NCI-H2107 treated with DMSO at 0.1 percent for 48 hours (cell line): ENCODE results near the gene SULT1C3.
"Not testable (repeated sequence)": the region's sequence is repeated elsewhere in the genome, so short reads cannot be mapped to it uniquely, and the experiment has no call there.

Experiments
- DNase-seq: peaks from one replicate; lab custom pipeline; 2025; ENCODE audit not compliant: unreplicated experiment; lab: John Stamatoyannopoulos, UW

The SULT1C3 gene

GRCh38 chr2:108244667-108245414 is 5.1 kb downstream of the SULT1C3 start:
- no peak for DNase-seq

- no peak for DNase-seq
These were observed 13.3 kb downstream of the SULT1C3 start for GRCh38 chr2:108253106-108253505.

- DNase-seq, result no peak
These were observed 18.1 kb downstream of the SULT1C3 start for GRCh38 chr2:108257757-108258331.

DNA sequence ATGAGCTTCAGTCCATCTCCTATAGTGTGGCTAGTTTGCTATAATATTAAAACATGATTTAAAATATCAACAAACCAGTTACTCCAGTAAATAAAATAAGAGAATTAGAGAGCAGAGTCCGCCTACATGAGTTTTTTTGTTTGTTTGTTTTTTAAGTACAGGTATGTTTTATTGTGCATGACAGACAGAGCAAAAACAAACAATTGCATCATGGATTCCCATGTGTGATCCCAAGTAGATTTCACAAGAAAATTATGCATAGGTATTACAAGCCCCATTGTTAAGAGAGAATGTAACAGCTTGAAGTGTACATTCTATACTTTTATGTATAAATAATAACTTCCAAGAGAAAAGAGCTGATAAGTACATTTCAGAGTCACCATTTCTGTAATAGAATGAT is 21.0 kb downstream of the SULT1C3 start:
- DNase-seq, result no peak

- DNase-seq, result no peak
These were observed 22.3 kb downstream of the SULT1C3 start for GRCh38 chr2:108262036-108262435.

GRCh38 chr2:108263401-108263800 is 23.6 kb downstream of the SULT1C3 start:
- DNase-seq, result no peak

GRCh38 chr2:108266218-108266617 is 26.4 kb downstream of the SULT1C3 start:
- DNase-seq, result no peak

DNA sequence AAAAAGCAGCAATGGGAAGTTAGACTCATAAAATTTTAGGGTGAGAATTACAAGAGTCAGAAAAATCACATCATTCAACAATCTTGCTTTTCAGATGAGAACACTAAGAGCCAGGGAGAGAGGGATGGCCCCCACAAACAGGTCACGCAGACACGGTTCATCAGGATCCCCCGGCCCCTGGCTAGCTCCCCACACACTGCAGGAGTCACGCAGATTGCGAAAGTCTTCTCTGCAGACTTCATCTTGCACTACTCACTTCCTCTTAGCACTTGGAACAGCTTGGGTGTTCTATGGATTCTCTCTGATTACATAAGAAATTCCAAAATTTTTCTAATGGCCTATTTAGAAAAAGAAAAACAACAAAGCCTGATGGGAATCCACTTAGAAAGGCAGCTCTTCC is 27.3 kb downstream of the SULT1C3 start:
- DNase-seq, result no peak

DNA sequence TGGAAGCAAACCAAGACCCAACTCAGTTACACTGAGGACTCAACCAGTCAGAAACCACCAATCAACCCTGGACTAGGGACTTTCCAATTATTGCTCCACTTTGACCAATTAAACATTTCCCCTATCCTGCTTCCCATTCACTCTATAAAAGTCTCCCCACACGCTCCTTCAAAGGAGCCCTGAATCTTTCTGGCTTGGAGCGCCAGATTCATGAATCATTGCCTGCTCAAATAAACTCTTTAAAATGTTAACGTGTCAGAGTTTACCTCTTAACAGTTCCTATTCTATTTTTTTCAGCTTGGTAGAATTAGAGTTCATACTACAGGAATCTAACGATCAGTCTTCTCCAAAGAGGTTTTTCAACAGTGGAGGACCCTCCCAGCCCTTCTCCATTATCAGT is 28.2 kb downstream of the SULT1C3 start:
- no peak for DNase-seq

DNA sequence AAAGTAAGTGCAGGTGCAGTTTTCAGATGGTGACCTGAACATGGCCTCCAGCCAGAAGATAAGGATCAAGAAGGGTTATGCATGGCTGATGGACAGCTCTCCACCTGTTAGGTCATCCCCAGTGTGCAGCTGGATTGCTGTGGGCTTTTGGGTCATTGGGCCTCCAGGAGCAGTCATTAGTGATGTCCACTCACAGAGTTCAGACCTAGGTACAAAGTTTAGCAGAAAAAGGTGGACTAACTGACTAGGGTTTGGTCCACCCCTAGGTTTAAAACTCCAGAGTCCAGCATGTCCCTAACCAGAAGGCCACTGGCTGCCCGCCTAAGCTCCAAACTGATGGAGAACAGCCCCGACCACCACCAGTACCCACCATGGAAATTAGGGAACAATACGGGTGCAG is 30.6 kb downstream of the SULT1C3 start:
- DNase-seq, result no peak

- no peak for DNase-seq
These were observed 31.2 kb downstream of the SULT1C3 start for GRCh38 chr2:108270768-108271506.

DNA sequence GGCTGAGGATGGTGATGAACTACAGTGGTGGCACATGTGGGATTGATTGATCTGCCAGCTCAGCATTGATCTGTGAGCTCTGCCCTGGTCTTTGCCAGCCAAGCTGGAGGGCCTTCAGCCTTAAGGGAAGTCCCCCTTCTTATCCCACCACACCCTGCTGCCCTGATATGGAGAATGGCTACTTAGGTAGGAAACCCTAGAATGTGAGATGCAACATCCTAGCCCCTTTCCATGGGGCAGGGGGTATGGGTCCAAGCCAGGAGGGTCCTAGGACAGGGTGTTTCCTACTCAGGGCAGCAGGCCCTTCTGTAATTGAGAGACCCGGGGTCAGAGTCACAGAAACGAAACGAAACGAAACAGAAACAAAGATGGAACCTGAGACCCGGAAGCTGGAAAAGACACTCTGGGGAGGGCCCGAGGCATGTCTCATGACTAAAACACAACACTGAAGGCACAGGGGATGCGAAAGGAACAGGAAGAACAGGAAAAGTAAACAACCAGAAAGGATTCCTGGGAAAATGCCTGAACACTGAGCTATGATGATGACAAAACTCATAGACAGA is 32.0 kb downstream of the SULT1C3 start:
- DNase-seq, result no peak

DNA sequence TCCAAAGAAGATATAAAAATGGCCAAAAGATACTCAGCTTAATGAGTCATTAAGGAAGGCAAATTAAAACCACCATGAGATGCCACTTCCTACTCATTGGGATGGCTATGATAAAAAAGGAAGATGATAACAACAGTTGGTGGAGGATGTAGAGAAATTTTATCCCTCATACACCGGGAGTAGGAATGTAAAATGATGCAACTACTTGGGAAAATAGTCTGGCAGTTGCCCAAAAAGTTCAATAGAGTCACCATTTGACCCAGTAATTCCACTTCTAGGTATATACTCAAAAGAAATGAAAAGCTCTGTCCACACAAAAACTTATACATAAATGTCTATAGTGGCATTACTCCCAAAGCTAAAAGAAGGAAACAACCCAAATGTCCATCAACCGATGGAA is 38.9 kb downstream of the SULT1C3 start:
- DNase-seq, result no peak

- no peak for DNase-seq
These were observed 39.7 kb downstream of the SULT1C3 start for GRCh38 chr2:108279468-108279867.

DNA sequence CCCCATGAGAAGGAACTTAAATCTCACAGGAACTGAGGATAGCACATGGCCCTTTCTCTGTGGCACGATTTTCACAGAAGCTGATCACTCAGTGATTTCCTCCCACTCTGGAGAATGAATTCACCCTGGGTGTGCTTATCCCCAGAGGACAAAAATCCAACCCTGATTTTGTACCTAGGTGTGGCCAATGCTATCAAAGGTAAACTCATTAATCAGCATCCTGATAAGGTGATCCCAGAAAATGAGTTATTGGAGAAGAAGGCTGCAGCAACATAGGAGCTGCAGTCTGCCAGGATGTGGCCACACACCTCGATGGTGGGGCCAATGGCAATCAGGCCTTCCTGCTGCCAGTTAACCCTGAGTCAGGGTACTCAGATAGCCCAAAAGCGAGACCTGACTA is 40.7 kb downstream of the SULT1C3 start:
- no peak for DNase-seq

DNA sequence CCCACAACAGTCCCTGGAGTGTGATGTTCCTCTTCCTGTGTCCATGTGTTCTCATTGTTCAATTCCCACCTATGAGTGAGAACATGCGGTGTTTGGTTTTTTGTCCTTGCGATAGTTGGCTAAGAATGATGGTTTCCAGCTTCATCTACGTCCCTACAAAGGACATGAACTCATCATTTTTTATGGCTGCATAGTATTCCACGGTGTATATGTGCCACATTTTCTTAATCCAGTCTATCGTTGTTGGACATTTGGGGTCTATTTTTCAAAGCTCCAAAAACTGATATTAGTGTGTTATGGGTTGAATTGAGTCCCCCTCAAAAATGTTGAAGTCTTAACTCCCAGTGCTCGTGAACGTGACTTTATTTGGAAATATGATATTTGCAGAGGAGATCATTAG is 44.8 kb downstream of the SULT1C3 start:
- DNase-seq, result not testable (repeated sequence)

- no peak for DNase-seq
These were observed 45.8 kb downstream of the SULT1C3 start for GRCh38 chr2:108285616-108286015.

- DNase-seq, result no peak
These were observed 47.4 kb downstream of the SULT1C3 start for GRCh38 chr2:108287169-108287568.

DNA sequence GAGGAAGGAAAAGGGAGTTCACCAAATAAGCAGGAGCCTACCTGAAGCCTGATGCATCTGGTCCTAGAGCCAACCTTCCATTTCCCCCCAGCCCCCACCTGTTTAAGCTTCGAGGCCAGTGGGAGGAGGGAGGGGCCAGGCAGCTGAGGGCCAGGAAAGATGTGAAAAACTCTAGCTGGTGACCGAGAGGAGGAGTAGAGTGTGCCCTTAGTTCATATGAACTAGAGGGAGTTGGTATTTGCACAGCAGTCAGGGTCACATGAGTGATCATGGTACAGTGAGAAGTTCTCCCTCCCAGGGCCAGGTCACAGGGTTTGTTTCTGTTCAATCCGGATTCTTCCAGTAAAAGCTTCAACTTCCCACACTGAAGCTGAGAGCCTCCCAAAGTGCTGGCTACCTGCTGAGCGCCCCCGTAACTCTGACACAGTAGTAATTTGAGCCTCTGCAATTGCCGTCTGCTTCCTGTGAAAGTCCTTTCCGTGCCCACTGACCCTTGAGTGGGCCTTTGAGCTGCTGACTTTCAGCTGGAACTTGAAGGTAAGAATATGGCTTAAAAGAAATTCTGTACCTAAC is 48.9 kb downstream of the SULT1C3 start, which contains the start of gene SULT1C2:
Gene SULT1C2, plus strand, starts transcription at position 362 of the 573 bp plus-strand sequence. CDS start 4,773 bp downstream, outside the sequence.
- DNase-seq, result peak; percentile 51

GRCh38 chr2:108293850-108294249 is 54.1 kb downstream of the SULT1C3 start:
- DNase-seq, result no peak

- DNase-seq, result no peak
These were observed 57.8 kb downstream of the SULT1C3 start for GRCh38 chr2:108297436-108298141.
